Left ventricle myocardium inferior (tissue), 1 donor: ENCODE measurements around the gene C1QA. TPM values are rescaled to one million over a fixed set of nuclear protein-coding genes. Genes with fewer than 3 reads are reported as not detected.

Experiments used
- DNase-seq: peaks from one replicate; pipeline ENCODE4 v3.0.0-alpha.2; 2020
- H3K27ac ChIP-seq: fragments of 200-600 bp; replicated peaks from 2 replicates; pipeline ENCODE4 v1.8.0; 2021
- H3K27me3 ChIP-seq: fragments of 200-600 bp; 2 replicates; pipeline ENCODE4 v1.8.0; 2021; ENCODE audit warnings: low read depth
- H3K36me3 ChIP-seq: fragments of 200-600 bp; 2 replicates; pipeline ENCODE4 v1.8.0; 2021
- H3K4me1 ChIP-seq: fragments of 200-600 bp; 2 replicates; pipeline ENCODE4 v1.8.0; 2021
- H3K4me3 ChIP-seq: fragments of 200-600 bp; 2 replicates; pipeline ENCODE4 v1.8.0; 2021; ENCODE audit warnings: mild to moderate bottlenecking, moderate library complexity
- H3K9me3 ChIP-seq: fragments of 200-600 bp; replicated peaks from 2 replicates; pipeline ENCODE4 v1.8.0; 2021
- intact Hi-C: fragments of 100-400 bp; cut with micrococcal nuclease; formaldehyde crosslinking; loops from one replicate; pipeline ENCODE4 v1.11.0; 2022
- total RNA-seq: library from RNA; stranded (reverse); fragmentation: NEBNext Ultra II Directional; extraction: Animal tissue kit (Norgen Biotek cat#: 25700); gene quantifications from one replicate; pipeline ENCODE4 v1.2.1, GENCODE V29; 2021
- TF ChIP-seq, protein P1 (sequence below): fragments of 200-600 bp; IDR thresholded peaks from 2 replicates; pipeline ENCODE4 v1.8.0; 2021; ENCODE audit warnings: antibody characterized with exemption, mild to moderate bottlenecking, borderline replicate concordance
- donor health status: DM: no; HTN: yes; CAD: no; lungs with severe emphysema.

C1QA gene
- total RNA-seq, 1 donor from 2014 or later: 70.1 TPM

DNA sequence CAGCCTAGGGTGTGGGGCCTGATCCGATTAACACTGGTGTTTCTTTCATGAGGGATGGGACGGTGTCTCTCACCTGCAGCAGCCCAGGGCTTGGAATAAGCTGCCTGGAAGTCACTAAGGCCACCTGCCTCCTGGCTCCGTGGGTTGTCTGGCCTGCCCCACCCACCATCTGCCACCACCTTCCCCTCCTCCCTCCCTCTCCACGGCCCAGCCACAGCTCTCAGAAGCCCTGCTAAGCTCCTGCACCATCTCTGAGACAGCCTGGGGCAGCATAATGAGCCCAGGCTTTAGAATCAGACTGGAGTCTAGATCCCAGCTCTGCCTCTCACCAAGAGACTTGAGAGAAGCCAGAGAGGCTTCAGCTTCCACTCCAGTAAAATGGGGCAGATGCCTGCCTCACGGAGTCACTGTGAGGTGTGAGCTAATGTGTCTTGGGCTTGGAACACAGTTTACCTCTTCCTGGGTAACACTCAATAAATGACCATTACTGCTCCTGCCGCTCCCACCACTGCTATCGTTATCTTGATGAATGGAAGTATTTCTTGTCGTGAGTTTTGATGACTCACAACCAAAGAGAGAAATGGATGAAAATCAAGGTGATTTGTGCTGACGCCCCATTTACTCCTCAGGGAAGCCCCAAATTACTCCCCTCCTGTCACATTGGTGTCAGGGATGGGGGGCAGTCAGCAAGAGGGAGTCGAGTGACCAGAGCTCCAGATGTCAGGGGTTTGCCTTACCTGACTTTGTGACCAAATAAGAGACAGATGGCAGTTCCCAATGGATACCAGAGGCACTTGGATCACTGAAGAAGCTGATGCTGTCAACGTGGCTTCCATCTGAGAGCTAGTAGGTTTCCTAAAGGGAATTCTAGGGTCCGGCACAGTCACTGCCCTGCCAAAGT lies 23.5 kb upstream of the C1QA start:
- no peaks in the 10 kb centered on the region for H3K36me3 ChIP-seq
- intact Hi-C loops: no loop called here
- no peaks in the 10 kb centered on the region for H3K9me3 ChIP-seq
- H3K27me3 ChIP-seq: peaks cover 100% of the 10 kb centered on the region
- no peak overlapping the region for H3K4me3 ChIP-seq
- H3K27ac ChIP-seq: no peak overlapping the region
- DNase-seq: no peak
- TF ChIP-seq, protein P1, sequence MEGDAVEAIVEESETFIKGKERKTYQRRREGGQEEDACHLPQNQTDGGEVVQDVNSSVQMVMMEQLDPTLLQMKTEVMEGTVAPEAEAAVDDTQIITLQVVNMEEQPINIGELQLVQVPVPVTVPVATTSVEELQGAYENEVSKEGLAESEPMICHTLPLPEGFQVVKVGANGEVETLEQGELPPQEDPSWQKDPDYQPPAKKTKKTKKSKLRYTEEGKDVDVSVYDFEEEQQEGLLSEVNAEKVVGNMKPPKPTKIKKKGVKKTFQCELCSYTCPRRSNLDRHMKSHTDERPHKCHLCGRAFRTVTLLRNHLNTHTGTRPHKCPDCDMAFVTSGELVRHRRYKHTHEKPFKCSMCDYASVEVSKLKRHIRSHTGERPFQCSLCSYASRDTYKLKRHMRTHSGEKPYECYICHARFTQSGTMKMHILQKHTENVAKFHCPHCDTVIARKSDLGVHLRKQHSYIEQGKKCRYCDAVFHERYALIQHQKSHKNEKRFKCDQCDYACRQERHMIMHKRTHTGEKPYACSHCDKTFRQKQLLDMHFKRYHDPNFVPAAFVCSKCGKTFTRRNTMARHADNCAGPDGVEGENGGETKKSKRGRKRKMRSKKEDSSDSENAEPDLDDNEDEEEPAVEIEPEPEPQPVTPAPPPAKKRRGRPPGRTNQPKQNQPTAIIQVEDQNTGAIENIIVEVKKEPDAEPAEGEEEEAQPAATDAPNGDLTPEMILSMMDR: no peak
- H3K4me1 ChIP-seq: no peaks in the 10 kb centered on the region

DNA sequence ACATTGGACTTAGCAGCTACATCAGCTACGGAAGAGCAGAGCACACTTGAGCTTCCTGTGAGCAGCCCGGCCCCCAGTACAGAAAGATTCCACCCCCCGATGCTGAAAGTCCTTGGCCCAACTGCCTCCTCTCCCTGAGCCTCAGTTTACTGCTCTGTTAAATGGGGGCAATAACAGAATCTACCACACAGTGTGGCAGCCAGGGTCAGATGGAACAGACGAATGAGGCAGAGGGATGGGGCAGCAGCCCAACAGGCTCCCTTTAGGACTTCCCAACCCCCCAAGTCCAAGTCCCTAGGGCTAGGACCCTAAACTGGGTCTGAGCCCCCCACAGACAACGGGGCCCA lies 22.9 kb upstream of the C1QA start:
- intact Hi-C loops: no loop called here
- Histone ChIP-seq H3K36me3 (no peaks in the 10 kb centered on the region), H3K4me3 (no peak overlapping the region), H3K9me3 (no peaks in the 10 kb centered on the region), H3K4me1 (no peaks in the 10 kb centered on the region), H3K27ac (no peak overlapping the region), H3K27me3 (peaks cover 100% of the 10 kb centered on the region)
- TF ChIP-seq, protein P1: no peak
- DNase-seq: no peak

DNA sequence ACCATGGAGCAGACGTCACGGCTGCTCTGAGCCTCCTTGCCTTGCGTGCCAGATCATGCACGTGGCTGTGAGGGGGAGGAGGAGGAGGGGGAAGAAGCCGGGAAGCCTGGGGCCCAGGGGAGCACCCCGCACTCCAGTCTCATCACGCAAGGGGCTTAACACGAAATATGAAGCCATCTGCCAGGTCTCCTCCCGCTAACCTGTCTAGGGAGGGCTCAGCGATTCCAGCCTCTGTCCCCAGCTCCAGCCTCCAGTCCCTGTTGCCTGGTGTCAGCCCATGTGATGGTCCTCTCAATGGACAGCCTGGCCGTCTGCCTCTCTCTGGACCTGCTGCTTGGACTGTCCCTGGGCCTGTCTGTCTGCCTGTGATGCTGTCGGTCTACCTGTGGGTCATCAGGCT lies 22.5 kb upstream of the C1QA start:
- TF ChIP-seq, protein P1: no peak
- Histone ChIP-seq H3K36me3 (no peaks in the 10 kb centered on the region), H3K27ac (no peak overlapping the region), H3K27me3 (peaks cover 100% of the 10 kb centered on the region), H3K4me1 (no peaks in the 10 kb centered on the region), H3K9me3 (no peaks in the 10 kb centered on the region), H3K4me3 (no peak overlapping the region)
- DNase-seq: no peak
- intact Hi-C loops: no loop called here

DNA sequence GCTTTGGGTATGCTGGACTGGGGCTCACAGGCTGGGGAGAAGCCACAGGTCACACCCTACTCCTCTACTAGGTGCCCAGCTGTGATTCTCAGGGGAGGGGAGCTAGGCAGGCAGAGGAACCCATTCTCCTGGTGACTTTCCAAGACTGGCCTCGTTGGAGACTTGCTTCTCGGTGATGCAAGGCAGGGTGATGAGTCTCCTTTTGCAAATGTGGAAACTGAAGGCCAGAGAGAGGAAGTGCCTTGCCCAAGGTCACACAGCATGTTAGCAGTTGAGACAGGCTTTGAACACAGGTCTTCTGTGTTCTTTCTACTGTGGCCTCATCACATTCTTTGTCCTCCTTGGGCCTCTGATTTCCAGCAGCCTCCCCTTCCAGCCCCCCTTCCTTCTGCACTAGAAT lies 20.5 kb upstream of the C1QA start:
- Histone ChIP-seq H3K9me3 (no peaks in the 10 kb centered on the region), H3K4me1 (no peaks in the 10 kb centered on the region), H3K4me3 (no peak overlapping the region), H3K27ac (no peak overlapping the region), H3K27me3 (peaks cover 100% of the 10 kb centered on the region), H3K36me3 (no peaks in the 10 kb centered on the region)
- no peak for DNase-seq
- TF ChIP-seq, protein P1: no peak
- intact Hi-C loops: no loop called here

DNA sequence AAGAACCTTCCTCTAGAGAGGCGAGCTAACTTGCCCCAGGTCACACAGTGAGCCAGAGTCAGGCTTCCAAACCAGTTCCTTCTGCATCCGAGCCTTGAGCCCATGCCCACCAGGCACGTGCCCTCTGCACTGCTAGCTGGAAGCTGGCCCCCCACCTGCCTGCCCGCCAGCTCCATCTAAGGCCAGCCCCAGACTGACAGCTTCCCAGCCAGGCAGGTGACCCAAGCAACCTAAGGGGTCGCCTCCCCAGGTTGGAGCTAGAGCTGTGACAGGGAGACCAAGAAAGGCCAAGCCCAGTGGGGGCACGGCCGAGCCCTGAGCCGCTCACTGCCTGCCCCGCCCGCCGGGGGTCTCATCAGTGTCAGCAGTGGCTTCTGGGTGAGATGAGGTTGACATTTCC lies 19.9 kb upstream of the C1QA start:
- DNase-seq: no peak
- H3K4me1 ChIP-seq: no peaks in the 10 kb centered on the region
- H3K27me3 ChIP-seq: peaks cover 100% of the 10 kb centered on the region
- no peak overlapping the region for H3K4me3 ChIP-seq
- no peak overlapping the region for H3K27ac ChIP-seq
- no peaks in the 10 kb centered on the region for H3K9me3 ChIP-seq
- TF ChIP-seq, protein P1: no peak
- intact Hi-C loops: no loop called here
- H3K36me3 ChIP-seq: no peaks in the 10 kb centered on the region
